Endometrial microvascular endothelial cells (primary cell): ENCODE measurements around the gene NUDT17. TPM values are rescaled to one million over a fixed set of nuclear protein-coding genes. Genes with fewer than 3 reads are reported as not detected.
"Not testable (repeated sequence)": the region's sequence is repeated elsewhere in the genome, so short reads cannot be mapped to it uniquely, and the experiment has no call there.

ENCODE experiments used
- in situ Hi-C: cut with HindIII; loops from 2 replicates; pipeline ENCODE4 v1.10.0; 2017; ENCODE audit warnings: low sequenced_read_pairs, low pct_unique_long_range_greater_than_20kb; ENCODE audit errors: inconsistent ontology term
- total RNA-seq: library from RNA; depleted of rRNA; stranded (reverse); fragments of >200 nt; gene quantifications from one replicate; pipeline ENCODE4 v1.2.3, GENCODE V29; 2015; ENCODE audit errors: inconsistent ontology term

NUDT17 gene, protein sequence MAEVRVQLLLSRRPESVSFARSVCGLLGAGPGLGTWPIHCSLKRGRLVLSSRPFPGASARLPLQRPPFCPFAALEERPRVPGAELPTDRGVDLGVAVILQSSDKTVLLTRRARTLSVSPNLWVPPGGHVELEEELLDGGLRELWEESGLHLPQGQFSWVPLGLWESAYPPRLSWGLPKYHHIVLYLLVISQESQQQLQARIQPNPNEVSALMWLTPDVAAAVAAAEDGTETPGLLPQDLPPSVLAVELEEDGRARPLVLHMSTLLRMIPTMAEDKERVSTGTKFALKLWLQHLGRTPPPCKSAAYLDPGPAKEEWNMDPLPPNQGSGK
- 5.4 TPM for total RNA-seq

DNA sequence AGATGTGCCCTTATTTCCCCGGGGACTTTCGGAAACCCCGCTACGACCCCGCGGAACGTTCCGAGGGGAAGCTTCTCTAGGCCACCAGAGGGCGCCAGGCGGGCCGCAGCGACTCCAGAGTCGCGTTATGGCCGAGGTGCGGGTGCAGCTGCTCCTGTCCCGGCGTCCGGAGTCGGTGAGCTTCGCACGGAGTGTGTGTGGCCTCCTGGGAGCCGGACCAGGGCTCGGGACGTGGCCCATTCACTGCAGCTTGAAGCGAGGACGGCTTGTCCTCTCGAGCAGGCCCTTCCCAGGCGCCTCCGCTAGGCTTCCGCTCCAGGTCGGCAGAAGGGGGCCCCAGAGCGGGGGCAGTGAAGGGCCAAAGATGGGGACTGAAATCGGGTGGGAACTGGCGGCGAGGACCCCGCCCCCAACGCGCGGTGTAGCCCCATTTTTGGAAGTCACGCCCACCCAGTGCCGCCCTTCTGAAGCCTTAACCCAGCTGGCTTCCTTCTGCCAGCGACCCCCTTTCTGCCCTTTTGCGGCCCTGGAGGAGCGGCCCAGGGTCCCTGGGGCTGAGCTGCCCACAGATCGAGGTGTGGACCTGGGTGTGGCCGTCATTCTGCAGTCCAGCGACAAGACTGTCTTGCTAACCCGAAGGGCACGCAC, at the start of gene NUDT17:
NUDT17 (plus strand) TSS at position 117 of the 648 bp plus-strand sequence; CDS start at position 128, 11 bp downstream.
- in situ Hi-C loops, result no loop called here

DNA sequence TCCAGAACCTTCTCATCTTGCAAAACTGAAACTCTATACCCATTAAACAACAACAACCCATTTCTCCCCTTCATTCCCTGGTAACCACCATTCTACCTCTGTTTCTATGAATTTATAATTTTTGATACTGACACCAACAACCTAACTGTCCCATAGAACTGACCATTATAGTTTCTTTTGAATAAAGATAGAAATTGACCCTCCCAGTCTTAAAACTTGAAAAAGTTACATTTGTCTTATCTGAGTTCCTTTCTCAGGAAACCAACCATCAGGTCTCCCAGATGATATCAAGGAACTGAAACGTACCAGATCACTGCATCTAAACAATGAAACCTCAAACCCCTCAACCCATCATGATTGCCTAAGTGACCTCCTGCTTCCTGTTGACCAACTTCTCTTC, 48.7 kb upstream of the NUDT17 start:
- in situ Hi-C loops, result no loop called here

DNA sequence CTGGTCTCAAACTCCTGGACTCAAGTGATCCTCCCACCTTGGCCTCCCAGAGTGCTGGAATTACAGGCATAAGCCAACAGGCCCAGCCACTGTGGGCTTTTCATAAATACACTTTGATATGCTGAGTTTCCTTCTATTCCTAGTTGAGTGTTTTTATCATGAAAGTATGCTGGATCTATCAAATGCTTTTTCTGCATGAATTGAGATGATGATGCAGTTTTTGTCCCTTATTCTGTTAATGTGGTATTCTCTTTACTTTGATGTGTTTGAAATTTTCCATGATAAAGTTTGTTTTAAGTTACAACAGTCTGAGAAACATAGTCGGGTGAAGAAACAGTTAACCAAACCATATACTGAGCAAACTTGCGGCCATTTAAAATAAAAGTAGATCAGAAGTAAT, 45.6 kb upstream of the NUDT17 start:
- in situ Hi-C loops, result no loop called here

DNA sequence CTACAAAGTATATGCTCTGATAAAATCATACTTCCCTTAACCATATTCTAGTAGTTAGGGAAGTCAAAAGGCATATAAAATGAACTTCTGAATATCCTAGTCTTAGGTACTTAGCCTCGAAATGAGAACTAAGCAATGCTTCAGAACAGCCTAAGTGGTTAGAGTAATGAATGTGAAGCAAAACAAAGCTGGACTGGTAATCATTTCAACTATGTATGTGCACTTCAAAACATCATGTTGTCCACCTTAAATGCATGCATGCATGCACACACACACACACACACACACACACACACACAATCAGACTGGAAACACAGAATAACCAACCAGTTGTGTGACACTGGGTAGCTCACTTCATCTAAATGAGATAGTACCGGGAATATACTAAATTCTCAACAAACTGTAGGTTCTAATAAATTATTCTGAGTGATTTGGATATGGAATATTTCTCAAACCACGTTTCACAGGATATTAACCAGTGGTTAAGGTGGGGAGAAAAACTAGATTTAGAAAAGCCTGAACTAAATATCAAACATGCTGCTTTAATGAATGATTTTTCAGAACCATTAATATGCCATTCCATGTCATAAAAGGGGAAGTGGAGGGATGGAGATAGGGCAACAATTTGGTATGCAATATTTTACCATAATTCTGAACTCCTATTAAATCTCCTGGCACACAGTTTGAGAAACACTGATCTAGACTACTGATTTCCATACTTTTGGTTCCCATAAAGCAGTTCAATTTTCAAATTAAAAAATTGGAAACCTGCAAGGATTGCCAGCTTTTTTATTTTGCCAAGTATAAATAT, 41.0 kb upstream of the NUDT17 start:
- in situ Hi-C loops, result no loop called here

DNA sequence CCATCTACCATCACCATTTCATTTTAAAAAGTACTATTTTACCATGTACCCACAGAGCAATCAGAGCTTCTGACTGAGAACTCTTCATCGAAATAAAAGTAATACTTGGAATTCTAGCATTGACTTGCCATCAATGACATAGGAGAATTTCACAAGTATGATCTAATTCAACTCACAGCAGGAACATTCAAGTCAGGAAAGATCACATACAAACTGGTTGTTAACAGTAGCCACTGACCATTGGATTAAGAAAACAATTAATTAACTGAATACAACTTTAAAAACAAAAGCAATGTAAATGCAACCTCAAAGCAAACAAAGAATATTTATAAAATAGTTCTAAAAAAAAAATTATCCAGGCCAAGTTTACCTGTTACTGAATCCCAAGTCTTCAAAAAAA, 40.4 kb upstream of the NUDT17 start:
- in situ Hi-C loops, result no loop called here

DNA sequence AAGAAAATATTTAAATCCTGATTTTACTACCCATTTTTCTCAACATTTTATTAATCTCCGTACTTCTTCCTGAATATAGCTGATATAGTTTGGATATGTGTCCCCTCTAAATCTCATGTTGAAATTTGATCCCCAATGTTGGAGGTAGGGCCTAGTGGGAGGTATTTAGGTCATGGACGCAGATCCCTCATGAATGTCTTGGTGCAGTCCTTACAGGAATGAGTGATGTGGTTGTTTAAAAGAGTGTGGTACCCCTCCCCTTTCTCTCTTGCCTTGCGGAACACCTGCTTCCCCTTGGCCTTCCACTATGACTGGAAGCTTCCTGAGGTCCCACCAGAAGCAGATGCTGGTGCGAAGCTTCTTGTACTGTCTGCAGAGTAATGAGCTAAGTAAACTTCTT, 39.0 kb upstream of the NUDT17 start:
- in situ Hi-C loops, result no loop called here

DNA sequence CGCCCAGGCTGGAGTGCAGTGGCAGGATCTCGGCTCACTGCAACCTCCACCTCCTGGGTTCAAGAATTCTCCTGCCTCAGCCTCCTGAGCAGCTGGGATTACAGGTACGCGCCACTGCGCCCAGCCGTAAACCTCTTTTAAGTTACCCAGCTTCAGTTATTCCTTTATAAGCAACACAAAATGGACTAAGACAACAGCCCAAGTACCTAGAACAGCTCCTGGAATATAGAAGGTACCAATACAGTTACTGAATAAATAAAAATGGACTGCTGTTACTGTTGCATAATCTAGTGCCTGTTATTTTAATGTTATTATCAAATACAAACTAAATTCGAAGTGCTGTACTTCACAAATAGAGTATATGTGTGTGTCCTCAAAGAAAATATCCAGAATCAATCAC, 38.6 kb upstream of the NUDT17 start:
- in situ Hi-C loops, result no loop called here

DNA sequence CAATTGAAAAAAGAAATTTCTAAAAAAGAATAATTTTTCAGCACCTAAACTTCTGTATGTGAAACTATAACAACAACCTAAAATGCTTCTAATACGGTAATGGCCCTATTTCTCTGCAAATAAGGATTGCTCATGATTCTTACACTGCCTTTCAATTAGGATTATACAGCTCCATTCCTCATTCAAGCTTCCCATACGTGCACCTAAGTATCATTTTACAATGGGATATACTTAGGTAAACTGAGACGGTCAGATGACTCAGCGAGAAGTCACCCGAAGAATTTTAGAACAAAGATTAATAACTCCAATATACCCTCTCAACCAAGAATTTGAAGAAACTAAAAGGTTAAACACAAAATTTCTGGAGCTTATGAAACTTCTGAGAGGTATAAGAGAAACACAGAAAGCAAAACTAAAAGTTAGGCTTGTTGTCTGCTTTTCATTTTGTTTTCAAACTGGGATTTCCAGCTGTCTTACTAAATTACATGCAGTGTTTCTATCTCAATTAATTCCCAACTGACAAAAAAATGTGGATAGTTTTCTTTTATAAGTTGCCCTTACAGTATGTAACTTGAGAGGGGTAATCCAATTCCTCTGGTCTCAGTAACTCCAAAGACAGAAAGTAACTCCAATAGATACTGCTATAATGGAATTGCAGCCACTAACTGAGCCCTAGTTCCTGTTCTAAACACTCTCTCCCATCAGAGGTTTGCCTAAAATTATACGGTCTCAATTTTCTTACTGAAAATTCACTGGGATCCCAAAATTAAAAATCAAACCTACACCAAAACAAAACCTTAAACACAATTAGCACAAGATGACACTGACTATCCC, 32.2 kb upstream of the NUDT17 start:
- in situ Hi-C loops, result not testable (repeated sequence)

DNA sequence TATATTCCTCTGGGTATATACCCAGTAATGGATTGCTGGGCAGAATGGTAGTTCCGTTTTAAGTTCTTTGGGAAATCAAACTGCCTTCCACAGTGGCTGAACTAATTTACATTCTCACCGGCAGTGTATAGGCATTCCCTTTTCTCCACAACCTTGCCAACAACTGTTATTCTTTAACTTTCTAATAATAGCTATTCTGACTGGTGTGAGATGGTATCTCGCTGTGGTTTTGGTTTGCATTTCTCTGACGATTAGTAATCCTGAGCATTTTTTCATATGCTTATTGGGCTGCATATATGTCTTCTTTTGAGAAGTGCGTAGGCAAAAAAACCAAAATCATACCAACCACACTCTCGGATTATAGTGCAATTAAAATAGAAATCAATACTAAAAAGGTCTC, 27.3 kb upstream of the NUDT17 start:
- in situ Hi-C loops, result not testable (repeated sequence)

DNA sequence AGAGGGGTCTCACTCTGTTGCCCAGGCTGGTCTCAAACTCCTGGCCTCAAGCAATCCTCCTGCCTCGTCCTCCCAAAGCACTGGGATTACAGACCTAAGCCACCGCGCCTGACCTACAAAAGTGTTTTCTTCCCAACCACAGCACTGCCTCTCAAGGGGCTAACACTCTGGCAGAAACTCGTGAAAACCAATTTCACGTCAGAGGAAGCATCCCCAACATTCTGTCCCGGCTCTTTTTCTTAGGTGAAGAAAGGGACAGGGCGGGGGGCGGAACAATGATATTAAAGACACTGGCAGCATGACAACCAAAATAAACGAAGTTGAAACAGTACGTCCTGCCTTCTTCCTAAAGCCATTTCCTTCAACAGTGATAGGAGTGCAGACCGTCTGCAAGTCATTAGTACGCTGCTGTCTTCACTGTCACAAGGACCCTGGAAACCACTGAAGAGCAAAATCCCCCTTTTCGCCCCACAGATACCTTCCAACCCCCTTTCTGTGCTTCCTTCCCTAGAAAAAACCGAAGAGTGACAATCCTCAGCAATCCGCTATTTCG, 22.6 kb upstream of the NUDT17 start:
- in situ Hi-C loops, result not testable (repeated sequence)

DNA sequence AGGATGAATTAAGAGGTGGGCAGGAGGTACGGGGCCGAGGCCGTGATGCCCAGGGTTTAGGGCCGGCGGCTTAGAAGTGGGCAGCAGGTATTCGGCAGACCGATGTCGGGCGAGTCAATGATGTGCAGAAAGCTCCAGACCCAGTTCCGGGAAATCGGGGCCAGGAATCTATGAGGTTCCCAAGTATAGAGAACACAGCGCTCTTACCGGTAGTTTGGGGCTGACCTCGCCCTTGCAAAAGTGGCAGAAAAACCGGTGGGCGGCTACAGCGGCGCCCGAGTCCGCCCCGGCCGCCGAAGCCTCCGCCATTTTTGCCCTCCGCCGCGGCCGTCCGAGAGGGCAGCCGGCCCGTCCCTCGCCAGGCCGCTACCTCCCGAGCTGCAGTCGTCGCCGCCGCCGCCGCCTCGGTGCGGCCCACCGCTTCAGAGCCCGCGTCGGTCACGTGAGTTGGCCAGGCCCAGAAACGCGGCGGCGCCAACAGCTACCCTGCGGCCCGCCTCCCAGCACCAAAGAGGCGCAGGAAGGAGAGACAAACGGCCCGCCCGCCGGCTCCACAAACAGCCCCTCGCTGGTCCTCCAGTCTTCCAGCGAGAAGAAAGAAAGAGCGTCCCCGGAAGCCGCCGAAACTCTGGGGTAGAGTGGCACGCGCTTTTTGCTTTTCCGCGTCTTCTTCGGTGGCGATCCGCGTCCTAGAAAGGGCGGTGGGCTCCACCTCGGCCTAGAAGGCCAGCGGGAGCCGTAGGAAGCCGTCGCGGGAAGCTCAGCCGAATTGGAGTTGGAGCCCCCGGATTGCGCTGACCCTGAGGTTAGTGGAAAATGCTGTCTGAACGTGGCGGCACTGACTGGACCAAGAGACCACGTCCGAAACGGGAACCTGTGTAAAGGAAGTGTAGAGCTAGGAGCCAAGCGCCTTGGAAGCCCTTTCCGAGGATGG, 21.6 kb upstream of the NUDT17 start, which contains the start of the genes POLR3C and RNF115:
POLR3C (plus strand) TSS at position 636 of the 934 bp plus-strand sequence. CDS start 1,577 bp downstream, outside the sequence.
RNF115 (minus strand) TSS at position 531 of the 934 bp plus-strand sequence; CDS start at position 309, 222 bp downstream.
- in situ Hi-C loops, result no loop called here

DNA sequence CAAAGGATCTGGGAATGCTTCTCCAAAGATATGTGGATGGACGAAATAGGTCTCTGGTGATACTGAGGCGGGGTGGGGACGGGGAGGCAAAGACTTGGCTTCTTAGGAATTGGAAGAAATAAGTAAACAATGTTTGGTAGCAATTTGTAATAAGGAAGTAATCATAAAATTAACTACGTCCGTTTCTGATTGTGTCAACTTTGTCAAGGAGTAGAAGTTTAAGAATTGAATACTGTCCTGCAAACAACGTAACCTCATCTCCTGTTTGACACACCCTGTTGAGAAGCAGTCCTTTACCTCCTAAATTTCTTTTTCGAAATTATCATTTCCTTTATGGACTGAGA, 21.0 kb upstream of the NUDT17 start:
- in situ Hi-C loops, result no loop called here

DNA sequence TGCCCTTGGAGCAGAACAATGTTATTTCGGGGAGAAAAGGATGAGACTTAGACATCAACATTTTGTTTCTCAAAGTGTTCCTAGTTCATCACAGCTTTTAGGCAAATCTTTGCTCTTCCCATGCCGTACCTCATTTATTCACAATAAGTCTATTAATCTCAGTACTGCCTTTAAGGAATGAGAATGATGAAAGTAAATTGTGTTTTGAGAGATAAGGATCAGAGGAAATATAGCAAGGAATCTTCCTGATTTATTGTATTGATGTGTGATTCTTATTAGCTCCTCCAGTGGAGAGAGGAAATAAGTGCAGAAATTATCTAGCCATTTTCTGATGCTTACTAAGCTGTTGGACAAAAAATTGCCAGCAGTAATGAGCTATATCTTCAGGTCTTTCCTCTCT, 19.4 kb upstream of the NUDT17 start:
- in situ Hi-C loops, result no loop called here

DNA sequence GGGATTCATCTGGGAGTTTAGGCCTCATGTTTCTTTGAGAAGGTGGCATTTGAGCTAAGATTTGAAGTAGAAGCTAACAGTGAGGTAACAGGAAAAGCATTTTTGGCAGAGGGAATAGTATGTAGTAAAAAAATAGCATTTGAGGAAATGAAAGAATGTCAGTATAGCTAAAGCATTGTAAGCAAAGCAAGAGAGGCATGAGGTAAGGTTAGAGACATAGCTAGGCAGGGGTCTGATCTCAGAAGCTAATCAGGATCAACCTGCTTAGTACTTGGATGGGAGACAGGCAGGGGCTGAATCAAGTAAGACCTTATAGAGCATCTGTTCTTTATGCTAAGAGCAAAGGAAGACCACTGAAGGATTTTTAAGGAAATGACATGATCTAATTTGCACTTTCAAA, 17.5 kb upstream of the NUDT17 start:
- in situ Hi-C loops, result no loop called here

DNA sequence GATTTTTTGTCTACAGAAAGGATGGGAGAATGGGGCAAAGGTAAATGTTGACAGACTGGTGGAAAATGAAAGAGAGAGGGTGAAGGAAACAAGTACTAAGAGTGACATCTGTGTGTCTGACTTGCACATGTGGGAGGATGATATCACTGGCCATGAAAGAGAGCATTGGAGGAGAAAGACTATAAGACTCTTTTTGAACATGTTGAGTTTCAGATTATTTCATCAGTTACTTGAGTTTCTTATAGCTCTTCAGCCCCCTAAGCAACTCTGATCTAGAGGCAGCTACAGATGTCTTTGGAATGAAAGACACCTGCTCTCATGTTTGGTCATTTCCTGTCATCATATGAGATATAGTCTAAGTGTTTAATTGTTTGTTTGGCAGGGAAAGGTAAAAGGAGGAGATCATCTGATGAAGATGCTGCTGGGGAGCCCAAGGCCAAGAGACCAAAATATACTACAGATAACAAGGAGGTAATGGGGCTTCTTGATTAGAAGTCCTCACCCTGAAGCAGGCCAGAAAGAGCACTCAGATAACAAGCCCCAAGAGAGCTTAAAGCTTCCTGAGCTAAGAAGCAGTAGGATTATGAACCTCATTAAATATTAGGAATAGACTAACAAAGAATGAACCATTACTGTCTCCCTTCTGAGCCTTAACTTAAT, 16.9 kb upstream of the NUDT17 start:
- in situ Hi-C loops, result no loop called here

DNA sequence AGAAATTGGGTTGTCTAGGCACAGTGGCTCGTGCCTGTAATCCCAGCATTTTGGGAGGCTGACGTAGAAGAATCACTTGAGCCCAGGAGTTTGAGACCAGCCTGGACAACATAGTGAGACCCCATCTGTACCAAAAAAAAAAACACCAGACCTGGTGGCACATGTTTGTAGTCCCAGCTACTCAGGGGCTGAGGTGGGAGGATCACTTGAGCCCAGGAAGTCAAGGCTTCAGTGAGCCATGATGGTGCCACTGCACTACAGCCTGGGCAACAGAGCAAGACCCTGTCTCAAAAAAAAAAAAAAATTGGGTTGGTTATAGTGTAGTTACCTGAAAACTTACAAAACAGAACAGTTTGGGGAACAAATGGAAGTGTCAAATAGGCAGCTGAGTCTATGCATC, 14.6 kb upstream of the NUDT17 start:
- in situ Hi-C loops, result not testable (repeated sequence)

DNA sequence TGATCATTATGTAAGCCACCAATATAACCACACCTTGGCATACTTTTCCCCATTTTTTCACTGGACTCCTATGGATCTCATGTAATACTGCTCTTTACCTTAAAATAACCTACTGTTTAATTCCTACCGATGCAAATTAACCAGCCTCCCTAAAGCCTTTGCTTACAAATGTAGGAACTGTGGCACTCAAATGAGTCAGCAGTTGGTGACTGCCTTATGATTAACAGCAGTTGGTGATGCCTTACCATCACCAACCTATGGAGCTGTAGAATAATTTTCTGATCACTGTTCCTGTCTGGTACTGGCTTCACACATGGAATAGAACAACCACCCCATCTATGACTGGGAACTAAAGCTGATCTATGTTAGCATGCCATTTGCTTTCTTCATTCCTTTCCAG, 7.8 kb upstream of the NUDT17 start:
- in situ Hi-C loops, result no loop called here
